Mammary epithelial cell (primary cell): ENCODE results near the gene SPZ1.

Experiments
- EZH2 ChIP-seq: IDR thresholded peaks from 2 replicates; pipeline ENCODE4 v1.6.1; 2012; ENCODE audit warnings: low read length, inconsistent platforms, borderline replicate concordance
- TF ChIP-seq, protein P1 (sequence below), 2 donors: IDR thresholded peaks in 1 of 2; conservative IDR thresholded peaks in 1 of 2; 2 replicates each; pipeline ENCODE4 v1.5.1; 2011 to 2012; ENCODE audit warnings: inconsistent platforms in 2 of 2, low read length in 2 of 2, mild to moderate bottlenecking in 2 of 2, control low read depth in 1 of 2, low read depth in 1 of 2; ENCODE audit not compliant: insufficient read depth in 1 of 2; ENCODE audit errors: extremely low read depth in 1 of 2

DNA sequence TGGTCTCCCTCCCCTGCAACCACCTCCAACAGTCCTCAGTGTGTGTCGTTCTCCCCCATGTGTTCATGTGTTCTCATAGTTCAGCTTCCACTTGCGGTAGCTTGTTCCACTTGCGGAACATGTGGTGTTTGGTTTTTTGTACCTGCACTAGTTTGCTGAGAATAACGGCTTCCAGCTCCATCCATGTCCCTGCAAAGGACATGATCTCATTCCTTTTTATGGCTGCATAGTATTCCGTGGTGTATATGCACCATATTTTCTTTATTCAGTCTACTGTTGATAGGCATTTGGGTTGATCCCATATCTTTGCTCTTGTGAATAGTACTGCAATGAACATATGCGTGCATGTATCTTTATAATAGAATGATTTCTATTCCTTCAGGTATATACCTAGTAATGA is 45.1 kb downstream of the SPZ1 start:
- TF ChIP-seq, protein P1, sequence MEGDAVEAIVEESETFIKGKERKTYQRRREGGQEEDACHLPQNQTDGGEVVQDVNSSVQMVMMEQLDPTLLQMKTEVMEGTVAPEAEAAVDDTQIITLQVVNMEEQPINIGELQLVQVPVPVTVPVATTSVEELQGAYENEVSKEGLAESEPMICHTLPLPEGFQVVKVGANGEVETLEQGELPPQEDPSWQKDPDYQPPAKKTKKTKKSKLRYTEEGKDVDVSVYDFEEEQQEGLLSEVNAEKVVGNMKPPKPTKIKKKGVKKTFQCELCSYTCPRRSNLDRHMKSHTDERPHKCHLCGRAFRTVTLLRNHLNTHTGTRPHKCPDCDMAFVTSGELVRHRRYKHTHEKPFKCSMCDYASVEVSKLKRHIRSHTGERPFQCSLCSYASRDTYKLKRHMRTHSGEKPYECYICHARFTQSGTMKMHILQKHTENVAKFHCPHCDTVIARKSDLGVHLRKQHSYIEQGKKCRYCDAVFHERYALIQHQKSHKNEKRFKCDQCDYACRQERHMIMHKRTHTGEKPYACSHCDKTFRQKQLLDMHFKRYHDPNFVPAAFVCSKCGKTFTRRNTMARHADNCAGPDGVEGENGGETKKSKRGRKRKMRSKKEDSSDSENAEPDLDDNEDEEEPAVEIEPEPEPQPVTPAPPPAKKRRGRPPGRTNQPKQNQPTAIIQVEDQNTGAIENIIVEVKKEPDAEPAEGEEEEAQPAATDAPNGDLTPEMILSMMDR (conservative IDR thresholded peaks at IDR 0.05 in 1 of 2, IDR thresholded peaks at IDR 0.05 in 1 of 2; ENCODE audit: extremely low read depth in 1 of 2, insufficient read depth in 1 of 2, low read depth in 1 of 2, low read length in 2 of 2): no peak
- no peak for TF ChIP-seq EZH2
